ENCODE data around the gene RTTN.
"Not testable (repeated sequence)": the region's sequence is repeated elsewhere in the genome, so short reads cannot be mapped to it uniquely, and the experiment has no call there.

The RTTN gene

DNA sequence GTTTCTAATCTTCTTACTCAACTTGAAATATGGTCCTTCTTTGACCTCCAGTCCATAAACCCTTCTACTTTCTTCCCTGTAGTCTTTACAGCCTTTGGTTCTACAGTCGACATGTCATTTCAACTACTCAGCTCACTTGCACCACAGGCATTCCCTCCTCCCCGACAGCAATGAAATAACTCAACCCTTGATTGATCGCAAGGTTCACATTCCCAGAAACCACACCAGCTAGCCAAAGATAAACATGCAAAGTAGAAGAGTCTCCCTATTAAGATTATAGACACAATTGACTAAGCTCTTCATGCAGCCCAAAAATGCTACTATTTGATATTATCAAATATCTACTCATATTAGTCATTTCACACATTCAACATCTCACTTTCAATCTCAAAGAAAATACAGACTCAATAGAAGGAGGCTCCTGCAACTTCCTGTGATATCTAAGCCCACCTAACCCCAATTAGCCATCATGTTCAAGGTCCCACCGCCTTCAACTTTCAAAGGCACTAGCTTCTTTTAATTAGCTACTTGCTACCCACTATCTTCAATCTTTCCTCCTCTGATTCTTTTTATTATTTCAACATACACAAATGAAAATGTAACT is 50.8 kb downstream of the RTTN start:
- no peak for DNase-seq (ENCODE audit: low read depth)

DNA sequence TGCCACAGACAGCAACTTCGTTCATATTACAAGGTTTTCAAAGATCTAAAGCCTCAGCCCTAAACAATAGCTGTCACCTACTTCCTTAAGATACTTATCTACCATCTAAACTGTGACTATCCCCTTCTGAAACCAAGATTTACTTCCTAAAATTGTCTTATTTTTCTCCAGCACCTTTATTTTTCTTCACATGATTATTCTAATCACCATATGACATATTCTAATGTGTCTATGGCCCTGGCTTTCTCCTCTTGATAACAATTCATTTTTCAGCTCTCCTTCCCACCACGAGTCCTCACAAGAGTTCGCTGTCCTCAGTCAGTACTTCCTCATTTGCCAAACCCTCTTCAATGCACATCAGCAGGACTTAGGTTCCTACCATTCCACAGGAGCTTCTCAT is 53.9 kb downstream of the RTTN start:
- DNase-seq (ENCODE audit: low read depth): no peak

DNA sequence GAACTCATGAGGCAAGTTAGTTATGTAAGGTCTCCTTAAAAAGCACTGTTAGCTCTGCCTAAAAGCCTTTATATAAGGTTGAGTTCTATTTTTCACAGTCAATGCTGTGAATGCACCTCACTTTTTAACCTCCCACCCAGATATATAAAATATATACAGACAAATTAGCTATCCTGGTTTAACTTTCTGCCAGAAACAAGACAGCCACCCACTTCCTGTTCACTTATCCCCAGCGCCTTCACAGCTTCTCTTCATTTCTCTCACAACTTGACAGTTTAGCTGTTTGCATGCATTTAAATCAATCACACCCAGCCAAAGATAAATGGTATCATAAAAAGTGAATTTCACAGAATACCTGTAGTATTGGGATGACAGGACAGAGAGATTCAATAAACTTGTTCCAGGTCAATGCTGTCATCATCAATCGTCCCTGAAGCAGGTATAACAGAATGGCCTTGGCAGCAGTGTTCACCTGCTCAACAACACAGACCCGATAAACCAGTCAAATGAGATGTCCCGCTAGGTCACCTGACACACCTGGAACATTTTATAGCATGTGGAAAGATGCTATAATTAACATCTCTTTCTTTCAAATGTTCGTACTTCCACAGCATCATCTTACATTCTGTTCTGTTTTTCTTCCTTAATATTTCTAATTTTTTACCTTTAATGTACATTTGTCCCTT is 55.7 kb downstream of the RTTN start:
- no peak for DNase-seq (ENCODE audit: low read depth)

DNA sequence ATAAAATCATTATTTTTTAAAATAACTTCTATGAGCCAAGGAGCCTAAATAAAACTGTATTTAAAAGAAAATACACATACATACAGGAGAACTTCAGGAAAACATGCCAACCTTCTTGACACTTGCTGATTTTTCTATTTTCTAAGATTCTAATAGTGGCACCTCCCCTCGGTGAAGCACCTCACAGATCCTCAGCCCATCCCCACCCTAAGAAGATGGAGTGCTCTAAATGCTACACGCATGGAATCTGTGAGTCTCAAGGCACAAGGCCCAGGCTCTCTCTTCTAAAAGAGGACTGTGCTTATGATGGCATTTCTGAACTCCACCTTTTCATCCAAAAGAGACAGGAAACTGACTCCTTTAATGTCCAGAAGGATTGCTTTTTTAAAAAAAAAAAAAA is 56.3 kb downstream of the RTTN start:
- no peak for DNase-seq (ENCODE audit: low read depth)

DNA sequence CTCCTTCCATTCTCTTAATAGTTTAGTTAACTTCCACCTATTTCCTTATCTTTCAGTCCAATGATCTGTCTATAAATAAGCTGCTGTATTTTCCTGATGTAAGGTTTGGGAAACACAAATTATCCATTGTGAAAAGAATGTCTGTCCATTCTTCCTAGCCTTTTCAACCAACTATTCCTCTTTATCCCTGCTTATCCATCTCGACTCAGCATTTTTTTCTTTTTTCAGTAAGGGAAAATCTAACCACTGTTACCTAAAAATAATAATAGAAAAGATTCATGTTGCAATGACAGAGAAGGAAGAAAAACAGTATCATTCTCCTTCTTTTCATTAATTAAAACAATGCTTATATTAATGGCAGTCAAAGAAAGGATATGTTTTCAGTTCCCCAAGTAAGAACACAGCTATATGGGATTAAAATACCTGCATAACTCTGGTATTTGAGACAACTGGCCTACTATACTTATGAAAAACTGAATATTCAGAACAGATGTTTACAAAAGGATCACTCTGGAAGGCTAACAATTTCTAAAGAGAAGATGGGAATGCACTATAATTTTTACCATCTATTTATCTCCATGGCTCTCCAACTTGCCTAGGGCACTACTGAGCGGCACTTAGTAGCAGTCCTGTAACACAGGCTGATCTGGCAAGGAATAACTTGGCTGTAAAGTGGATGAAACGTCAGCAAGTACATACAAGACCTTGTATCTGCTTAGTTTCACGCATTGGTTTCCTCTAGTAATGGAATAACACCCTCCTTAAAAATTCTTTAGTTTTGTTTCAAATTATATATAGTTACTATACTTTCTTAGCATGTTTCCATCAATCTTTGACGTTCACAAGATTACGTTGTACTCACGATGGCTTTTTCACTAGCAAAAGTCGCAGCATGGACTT is 57.2 kb downstream of the RTTN start:
- no peak for DNase-seq (ENCODE audit: low read depth)

DNA sequence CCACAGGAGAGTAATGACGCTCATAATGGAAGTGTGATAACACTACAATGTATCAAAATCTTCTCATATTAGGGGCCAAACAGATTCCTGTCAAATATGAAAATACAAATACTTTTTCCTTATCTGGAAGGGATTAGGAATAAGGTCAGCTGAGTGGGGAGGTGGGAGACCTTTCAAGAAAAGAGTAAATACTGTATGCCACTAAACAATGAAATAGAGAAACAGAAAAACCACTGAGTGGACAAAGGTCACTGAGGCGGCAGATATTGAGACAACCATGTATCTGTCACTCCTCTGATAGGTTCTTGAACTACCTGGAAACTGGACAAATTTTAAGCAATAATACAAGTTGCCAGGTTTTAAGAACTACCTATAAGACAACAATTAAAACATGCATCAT is 59.3 kb downstream of the RTTN start:
- no peak for DNase-seq (ENCODE audit: low read depth)

DNA sequence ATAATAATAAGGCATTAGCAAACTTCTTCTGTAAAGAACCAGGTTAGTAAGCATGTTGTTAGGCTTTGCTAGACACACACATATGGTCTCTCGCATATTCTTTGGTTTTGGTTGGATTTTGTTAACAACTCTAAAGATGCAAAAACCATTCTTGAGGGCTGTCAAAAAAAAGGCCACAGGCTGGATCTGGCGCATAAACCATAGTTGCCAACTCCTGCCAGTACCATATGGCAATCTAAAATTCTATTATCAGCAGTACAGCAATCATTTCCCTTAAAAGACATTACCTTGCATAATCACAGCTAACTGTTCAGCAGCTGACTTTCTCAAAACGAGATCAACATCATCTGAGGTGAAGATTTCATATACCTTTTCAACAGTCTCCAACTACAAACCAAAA is 63.5 kb downstream of the RTTN start:
- no peak for DNase-seq (ENCODE audit: low read depth)

DNA sequence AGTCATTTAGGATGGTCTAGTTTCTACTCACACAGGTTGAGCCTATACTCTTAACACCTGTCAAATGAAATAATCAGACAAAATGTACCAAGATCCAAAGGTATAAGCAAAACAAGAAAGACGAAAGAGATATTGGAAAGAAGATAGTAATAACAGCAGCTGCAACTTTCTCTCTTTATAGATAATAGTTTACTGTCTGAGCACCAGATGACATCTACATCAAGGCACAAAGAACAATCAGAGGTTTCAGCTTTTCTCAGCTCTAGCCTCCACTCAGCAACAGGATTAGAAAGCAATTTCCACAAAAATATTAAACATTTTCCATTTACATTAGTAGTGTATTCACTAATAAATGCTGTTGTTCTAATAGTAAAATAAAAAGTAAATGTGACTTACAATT is 66.3 kb downstream of the RTTN start:
- no peak for DNase-seq (ENCODE audit: low read depth)

DNA sequence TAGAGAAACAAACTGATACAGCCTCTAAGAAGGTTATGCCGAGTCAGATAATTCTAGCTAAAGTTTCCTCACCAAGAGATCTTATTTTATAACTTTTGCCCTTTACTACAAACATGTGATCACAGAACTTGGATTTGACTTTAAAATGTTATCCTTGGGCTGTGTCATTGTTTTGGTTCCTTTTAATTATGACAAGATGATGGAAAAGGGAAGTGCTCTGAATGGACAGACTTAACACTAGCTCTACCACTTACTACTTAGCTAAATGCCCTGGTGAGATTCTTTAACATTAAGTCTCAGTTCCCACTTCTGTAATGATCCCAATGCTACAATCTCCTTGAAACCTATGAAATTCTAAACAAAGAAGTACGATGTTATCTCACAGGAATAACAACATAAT is 69.9 kb downstream of the RTTN start:
- DNase-seq (ENCODE audit: low read depth): no peak

DNA sequence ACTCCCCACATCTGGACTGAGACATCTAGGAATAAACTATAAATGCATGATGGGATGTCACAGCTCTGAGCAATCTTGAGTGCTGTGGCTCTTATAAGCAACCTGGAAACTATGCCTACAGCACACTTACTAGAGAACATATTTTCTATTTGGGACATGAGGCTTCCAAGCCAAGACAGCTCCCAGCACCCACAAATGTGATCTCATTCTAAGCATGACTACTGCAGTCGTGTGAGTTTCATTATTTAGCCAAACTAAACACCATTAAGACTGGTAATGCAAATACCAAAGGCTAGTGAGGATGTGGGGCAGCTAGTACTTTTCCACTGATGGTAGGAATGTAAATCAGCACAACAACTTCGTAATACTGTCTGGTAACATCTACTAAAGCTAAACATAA is 72.5 kb downstream of the RTTN start:
- no peak for DNase-seq (ENCODE audit: low read depth)

DNA sequence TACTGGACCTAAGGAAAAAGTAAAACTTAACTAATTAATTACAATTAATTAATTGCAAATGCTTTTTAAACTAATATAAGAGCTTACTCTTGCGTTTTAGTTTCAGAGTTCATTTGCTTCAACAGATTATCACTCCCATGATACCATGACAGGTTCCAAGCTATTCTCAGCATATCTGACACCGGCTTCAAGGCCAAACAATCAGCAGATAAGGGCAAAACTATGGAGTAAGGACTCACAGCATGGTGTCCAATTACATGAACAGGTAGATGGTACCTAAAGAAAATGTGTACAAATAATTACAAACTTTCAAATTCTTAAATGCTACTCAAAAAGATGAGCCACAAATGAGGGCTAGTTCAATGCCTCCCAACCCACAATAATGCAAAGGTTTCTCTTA is 77.2 kb downstream of the RTTN start:
- DNase-seq (ENCODE audit: low read depth): no peak

DNA sequence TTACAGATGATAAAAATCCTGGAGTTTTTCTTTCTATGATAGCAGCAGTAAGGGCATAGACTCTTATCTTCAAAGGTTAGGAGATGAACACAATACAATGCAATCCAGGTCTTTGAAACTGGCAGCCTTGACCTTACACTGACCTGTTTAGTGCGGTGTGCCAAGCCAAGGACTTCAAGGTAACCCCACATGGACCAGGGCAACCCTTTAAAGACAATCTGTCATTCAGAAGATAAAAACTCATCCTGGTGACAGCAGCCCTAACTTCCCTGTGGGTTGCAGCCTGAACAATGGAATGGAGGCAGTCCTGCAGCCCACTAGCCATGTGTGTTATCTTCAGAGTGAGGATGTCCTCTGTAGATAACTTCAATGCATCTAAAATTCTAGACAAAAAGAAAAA is 78.1 kb downstream of the RTTN start:
- no peak for DNase-seq (ENCODE audit: low read depth)

DNA sequence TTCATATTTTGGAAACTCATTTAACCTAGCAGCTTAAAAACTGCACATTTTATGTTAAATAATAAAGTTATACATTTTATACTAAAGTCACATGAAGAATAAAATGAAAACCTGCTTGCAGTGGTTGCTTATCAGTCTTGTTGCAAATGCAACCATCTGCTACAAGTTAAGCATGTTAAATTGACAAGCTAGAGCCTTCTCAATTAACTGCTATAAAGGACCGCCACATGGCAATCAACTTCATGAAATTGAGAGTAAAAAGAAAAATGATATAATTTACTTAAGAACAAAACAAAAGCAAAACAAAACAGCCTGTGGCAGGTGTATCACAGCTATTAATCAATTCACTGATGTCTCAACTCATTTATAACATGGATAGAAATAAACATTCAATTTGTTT is 78.7 kb downstream of the RTTN start:
- DNase-seq (ENCODE audit: low read depth): no peak

DNA sequence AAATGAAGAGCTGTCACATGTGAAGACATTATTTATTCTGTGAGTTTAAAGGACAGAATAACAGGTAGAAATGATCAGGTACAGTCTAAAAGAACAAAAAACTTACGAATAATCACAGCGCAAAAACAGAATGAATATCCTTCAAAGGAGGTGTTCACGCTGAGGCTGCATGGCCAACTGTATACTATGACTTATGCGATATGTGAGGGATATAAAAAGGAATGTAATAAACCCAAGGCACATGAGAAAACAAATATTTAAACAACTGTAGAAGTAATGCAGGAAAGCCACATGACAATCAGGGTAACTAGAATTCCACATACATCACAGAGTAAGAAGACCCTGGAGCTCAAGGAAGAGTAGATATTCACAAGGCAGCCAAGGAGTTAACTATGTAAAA is 81.3 kb downstream of the RTTN start:
- no peak for DNase-seq (ENCODE audit: low read depth)

DNA sequence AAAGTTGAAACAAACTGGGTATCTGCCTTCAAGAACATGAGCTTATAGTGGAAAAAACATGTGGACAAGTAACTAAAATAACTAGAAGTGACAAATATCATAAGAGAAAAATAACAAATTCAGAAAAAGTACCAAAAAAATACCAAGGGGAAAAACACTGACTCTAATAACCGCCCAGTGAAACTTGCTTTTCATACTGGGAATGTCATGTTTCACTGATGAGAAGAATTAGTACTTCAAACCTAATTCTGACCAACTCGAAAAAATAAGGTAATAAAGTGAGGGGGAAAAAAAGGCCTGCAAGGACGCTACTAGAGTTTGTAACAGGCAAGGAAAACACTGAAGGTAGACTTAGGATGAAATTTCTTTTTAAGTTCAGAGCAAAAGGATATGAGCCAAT is 83.6 kb downstream of the RTTN start:
- no peak for DNase-seq (ENCODE audit: low read depth)

DNA sequence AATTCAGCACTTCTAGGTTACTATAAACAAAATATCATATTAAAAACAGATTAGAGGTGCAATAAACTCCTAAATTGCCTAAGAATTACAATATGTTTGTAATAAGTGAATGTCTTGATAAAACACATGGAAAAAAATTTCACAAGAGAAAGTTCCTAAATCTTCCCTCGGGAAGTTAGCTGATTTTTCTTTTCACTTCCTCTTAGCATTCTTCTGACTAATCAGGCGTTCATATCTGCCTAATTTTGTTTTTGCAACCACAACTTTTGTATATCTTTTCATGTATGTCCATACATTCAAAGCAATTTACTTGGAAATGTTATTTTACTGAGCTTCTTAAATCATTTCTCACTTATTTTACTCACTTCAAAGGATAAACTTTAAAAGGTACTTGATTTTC is 88.5 kb downstream of the RTTN start:
- no peak for DNase-seq (ENCODE audit: low read depth)

DNA sequence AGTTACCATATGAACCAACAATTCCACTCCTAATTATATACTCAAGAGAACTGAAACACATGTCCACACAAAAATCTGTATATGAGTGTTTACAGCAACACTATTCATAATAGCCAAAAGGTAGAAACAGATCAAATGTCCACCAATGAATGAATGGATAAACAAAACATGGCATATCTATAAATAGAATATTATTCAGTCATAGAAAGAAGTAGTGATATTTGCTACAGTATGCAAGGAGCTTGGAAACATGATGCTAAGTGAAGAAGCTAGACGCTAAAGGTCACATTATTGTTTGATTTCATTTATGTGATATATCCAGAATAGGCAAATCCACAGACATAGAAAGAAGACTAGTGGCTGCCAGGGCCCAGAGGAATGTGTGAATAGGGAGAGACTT is 92.0 kb downstream of the RTTN start:
- DNase-seq (ENCODE audit: low read depth): no peak

DNA sequence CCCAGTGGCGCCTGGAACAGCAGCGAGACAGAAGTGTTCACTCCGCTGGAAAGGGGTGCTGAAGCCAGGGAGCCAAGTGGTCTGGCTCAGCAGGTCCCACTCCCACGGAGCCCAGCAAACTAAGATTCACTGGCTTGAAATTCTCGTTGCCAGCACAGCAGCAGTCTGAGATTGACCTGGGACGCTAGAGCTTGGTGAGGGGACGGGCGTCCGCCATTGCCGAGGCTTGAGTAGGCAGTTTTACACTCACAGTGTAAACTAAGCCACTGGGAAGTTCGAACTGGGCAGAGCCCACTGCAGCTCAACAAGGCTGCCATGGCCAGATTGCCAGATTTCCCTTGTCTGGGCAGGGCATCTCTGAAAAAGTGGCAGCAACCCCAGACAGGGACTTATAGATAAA is 94.8 kb downstream of the RTTN start:
- DNase-seq (ENCODE audit: low read depth): no peak

DNA sequence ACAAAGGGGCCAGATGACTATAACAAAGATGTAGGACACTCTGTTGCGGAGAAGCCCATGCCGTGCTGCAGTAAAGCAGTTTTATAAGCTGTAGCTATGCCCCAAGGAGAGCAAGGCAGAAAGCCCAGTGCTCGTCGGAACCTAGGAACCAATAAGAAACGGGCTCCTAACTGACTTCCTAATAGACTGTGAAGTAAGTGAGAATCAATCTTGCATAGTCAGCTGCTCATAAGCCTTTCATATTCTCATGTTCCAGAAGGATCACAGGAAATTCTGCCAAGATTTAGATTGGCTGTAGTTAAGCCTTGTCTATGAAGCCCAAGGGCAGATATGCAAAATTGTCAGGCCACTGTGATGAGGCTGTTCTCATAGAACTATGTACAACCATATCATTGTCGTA is 98.4 kb downstream of the RTTN start:
- DNase-seq (ENCODE audit: low read depth): no peak

DNA sequence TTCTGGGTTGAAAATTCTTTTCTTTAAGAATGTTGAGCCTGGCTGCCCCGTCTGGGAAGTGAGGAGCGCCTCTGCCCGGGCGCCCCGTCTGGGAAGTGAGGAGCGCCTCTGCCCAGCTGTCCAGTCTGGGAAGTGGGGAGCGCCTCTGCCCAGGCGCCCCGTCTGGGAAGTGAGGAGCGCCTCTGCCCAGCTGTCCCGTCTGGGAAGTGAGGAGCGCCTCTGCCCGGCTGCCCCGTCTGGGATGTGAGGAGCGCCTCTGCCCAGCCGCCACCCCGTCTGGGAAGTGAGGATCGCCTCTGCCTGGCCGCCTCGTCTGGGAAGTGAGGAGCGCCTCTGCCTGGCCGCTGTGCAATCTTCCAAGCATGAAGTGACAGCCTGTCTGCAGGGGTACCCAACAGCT is 102.6 kb downstream of the RTTN start:
- not testable (repeated sequence) for DNase-seq (ENCODE audit: low read depth)

DNA sequence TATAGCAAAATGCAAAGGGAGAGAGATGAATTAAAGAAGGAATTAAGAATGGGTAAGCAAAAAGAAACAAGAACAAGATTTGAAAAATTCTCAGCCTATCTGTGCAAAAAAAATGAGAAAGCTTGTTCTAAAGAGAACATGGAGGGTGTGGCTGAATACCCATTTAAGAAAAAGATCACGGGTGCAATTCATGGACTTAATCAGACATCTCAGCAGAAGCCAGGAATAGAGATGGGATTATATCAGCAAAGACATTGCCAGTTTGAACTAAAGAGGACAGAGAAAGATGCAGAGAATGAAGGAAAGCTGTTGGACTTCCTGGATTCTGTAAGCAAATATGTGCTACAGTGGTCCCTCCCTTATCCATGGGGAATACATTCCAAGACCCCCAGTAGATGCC is 115.6 kb downstream of the RTTN start:
- no peak for DNase-seq (ENCODE audit: low read depth)

DNA sequence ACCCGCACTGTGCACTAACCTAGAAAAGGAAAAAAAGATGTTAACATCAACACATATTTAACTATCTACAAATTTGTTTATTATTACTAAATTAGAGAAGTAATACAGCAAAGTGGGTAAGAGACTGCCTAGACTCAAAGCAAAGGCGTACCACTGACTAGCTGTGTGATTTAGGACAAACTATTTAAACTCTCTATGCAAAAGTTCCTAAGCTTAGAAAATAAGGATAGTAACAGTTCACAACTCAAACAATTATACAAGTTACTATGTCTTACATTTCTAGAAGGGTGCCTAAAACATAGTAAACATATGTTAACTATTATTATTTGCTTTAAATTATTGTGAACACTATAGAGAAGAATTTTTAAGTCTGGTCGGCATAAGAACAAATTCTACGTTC is 119.4 kb downstream of the RTTN start:
- DNase-seq (ENCODE audit: low read depth): no peak

DNA sequence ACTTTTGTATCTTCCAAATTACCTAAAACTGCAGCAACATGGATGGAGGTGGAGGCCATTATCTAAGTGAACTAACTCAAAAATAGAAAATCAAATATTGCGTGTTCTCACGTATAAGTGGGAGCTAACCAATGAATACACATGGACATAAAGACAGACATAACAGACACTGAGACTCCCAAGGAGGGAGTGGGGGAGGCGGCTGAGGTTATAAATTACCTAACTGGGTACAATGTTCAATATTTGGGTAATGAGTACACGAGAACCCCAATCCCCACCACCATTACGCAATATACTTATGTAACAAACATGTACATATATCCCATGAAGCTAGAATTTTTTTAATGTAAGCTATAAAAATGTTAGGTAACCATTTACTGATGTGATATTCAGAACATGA is 119.8 kb downstream of the RTTN start:
- no peak for DNase-seq (ENCODE audit: low read depth)
